Left ventricle myocardium superior (tissue), 1 donor: ENCODE results near the gene SAP30BP. TPM values are rescaled to one million over a fixed set of nuclear protein-coding genes. Genes with fewer than 3 reads are reported as not detected.

Experiments used
- ATAC-seq: fragments of 200-7000 bp; cut with Tn5 transposase; one replicate; pipeline ENCODE4 v1.9.1; 2020; ENCODE audit warnings: mild to moderate bottlenecking, moderate library complexity
- DNase-seq: peaks from one replicate; pipeline ENCODE4 v3.0.0-alpha.2; 2020
- intact Hi-C: fragments of 100-400 bp; cut with micrococcal nuclease; formaldehyde crosslinking; loops from one replicate; pipeline ENCODE4 v1.11.0; 2022
- total RNA-seq: library from RNA; stranded (reverse); fragmentation: NEBNext Ultra II Directional; extraction: Animal tissue kit (Norgen Biotek cat#: 25700); gene quantifications from one replicate; pipeline ENCODE4 v1.2.1, GENCODE V29; 2021
- donor health status: DM: no; HTN: yes; CAD: no; lungs with severe emphysema.

SAP30BP gene
- total RNA-seq, 1 donor from 2014 or later, result 47.8 TPM

DNA sequence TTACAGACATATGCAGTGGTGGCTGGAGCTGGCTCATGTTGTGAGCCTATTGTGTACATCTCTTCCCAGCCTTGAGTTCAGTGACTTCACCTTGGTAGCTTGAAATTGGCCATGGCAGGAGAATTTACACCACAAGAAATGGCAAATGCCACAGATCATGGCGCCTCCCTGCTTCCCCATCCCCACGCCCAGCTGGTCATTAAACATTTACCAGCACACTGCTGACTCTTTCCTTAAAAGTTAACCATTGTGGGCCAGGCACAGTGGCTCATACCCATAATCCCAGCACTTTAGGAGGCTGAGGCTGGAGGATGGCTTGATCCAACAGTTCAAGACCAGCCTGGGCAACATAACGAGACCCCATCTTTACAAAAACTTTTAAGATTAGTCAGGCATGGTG, 31.5 kb downstream of the SAP30BP start:
- intact Hi-C loops, result no loop called here
- ATAC-seq, result no peak
- DNase-seq, result no peak

DNA sequence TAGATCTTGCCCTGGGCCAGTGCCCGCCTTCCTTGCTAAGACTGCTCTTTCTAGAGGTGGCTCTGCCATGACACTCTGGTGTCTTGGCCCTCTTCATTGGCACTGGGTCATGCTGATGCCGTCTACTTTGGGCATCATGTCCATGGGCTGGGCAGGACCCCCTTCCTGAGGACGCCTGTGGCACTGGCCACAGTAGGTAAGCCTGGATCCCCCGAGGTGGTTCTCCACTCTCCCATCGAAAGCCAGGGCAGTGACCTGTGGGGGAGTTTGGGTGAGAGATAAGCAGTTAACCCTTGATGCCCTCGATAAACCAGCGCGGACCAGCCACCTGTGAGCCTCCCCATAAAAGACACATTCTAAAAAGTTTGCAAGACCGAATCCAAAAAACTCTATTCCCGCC, 34.1 kb downstream of the SAP30BP start:
- ATAC-seq, result no peak
- intact Hi-C loops, result no loop called here
- no peak for DNase-seq

DNA sequence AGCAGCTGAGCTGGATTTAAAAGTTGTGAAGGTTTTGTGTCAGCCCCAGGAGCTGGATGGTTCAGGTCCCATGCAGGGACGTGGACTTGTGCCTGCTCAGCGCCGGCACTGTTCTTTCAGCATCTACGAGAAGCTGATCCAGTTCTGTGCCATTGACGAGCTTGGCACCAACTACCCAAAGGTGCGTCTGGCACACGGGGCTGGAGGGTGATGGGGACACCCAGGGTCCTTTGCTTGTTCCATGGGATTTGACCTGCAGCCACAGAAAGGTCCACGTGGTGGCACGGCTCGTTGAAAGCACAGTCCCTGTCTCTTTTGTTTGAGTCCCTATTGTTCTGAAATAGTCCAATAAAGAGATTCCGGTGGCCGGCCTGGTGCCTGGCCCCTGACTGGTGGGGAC, 36.1 kb downstream of the SAP30BP start:
- peak; percentile 13 for DNase-seq

DNA sequence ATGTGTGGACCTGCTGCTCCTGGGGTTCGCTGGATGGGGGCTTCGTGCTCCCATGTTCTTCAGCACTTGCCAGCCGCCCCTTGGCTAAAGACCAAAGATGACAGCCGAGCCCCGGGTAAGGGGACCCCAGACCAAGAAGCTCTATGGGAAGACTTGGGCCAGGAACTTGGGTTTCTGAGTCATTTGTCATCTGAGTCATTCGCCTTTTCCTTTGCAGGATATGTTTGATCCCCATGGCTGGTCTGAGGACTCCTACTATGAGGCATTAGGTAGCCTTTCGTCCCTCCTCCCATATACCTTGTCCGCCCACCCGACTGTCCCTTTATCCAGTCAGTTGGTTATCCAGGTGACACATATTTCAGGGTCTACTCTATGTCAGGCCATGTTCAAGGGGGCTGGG, 36.5 kb downstream of the SAP30BP start:
- DNase-seq (peak; percentile 18), ATAC-seq (no peak)
- intact Hi-C loops, result no loop called here

More for the DNA sequence above, 36.1 kb downstream of the SAP30BP start:
- intact Hi-C loops, result no loop called here
- no peak for ATAC-seq

DNA sequence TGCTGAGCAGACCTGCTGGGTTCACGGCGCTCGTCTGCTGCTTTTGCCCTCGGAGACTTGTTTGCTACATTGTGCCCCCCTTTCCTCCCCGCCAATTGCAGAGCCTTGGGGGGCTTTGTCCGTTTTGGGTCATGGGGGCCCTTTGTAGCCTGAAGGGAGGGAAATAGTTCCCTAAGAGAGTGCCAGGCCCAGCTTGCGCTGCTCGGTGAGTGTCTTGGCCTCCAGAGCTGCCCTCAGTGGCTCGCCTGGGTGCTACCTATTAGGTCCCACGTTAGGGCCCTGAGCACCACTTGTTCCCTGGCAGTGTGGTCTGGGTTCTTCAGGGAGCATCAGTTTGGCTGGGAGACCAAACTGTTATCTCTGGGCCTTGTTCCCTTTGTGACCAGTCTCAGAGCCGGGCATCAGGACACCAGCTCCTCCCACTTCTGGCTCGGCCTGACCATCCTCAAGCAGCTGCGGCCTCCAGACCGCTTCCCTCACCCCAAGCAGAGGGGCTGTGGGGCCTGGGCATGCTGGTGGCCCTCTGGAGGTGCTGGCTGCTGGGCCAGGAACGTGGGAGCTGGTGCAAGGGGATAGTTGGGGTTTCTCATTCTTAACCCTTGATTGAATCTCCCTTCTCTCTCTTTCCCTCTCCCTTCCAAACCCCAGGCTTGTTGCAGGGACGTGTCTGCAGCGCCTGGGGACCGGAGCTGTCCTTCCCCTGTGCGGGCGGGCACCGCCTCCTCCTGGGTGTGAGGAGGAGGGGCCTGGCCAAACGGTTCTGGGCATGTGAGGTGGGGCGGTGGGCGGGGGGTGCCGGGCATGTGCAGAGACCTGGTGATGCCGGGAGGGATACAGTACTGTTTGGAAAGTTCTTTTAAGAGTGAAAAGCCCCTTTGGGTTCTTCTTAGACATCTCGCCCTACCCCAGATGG, 38.1 kb downstream of the SAP30BP start:
- peak; percentile 54 for DNase-seq
- ATAC-seq, result peak; percentile 73
- intact Hi-C loops, result no loop called here

DNA sequence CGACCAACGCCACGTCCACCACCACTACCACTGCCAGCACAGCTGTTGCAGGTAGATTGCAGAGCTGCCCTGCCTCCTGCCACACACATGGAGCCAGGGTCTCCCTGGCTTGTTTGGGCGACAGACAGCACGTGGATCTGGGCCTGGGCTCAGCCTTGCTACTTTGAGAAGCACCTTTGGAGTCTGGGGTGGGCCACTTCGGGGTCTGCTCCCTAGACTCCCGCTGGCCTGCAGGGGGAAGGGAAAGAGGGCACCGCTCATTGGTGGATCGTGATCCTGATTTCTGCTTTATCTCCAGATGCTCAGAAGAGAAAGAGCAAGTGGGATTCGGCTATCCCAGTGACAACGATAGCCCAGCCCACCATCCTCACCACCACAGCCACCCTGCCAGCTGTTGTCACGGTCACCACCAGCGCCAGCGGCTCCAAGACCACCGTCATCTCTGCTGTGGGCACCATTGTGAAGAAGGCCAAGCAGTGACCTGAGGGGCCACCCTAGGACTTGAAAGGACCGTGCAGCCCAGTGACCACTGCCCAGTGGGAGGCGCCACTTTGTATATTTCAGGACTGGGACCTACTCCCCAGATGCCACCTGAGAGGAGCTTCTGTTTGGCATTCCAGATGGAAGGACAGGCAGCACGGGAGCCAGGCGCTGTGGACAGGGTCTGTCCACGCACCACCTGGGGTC, 39.0 kb downstream of the SAP30BP start:
- DNase-seq, result peak; percentile 29
- intact Hi-C loops, result no loop called here
- ATAC-seq, result no peak

DNA sequence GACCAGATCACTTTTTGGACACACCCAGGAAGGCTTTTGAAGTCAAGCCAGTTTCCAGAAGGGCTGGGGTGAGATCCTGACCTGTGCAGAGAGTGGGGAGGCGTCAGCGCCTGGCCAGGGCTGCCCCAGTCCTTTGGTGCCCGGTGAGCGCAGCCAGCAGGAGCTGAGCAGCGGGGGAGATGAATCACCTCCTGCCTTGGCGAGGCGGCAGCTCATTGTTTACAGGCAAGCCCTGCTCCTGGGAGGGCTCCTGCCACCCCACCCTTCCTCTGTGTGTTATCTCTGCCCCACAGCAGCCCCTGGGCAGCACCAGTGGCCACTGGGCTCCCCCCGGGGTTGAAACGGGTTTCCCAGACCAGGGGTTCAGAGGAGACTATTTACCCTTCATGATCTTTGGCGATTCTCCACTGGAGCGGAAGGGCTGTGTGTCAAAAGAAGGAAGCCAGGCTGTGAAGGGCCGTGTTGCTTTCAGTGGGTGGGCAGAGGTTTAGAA, 40.0 kb downstream of the SAP30BP start:
- intact Hi-C loops, result no loop called here
- ATAC-seq (peak; percentile 49), DNase-seq (peak; percentile 60)

DNA sequence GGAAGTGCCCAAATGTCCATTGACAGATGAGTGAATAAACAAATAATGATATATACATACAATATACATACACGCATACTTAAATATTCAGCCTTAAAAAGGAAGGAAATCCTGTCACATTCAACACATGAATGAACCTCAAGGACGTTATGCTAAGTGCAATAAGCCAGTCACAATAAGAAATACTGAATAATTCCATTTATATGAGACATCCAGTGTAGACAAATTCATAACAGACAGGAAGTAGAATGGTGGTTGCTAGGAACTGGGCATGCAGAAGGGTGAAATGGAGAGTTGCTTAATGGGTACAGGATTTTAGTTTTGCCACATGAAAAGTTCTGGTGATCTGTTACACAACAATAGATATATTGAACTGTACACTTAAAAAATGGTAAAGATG, 45.3 kb downstream of the SAP30BP start:
- DNase-seq, result no peak
- intact Hi-C loops, result no loop called here
- ATAC-seq, result no peak

DNA sequence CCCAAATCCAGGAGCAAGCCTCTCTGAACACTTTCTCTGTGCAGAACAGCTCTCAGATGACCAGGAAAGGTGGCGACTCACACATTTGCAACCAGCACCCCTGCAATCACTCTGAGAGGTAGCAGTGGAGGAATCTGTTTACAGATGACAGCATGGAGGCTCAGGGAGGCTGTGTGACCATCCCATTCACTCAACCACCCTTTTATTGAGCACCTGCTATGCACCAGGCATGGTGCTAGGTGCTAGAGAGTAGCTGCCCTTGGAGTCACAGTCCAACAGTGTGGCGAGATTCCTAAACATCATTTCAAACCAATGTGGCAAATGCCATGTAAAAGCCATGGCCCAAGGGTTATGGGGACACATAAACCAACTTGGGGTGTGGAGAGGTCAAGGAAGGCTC, 52.6 kb downstream of the SAP30BP start:
- ATAC-seq, result no peak
- intact Hi-C loops, result no loop called here
- DNase-seq, result no peak

DNA sequence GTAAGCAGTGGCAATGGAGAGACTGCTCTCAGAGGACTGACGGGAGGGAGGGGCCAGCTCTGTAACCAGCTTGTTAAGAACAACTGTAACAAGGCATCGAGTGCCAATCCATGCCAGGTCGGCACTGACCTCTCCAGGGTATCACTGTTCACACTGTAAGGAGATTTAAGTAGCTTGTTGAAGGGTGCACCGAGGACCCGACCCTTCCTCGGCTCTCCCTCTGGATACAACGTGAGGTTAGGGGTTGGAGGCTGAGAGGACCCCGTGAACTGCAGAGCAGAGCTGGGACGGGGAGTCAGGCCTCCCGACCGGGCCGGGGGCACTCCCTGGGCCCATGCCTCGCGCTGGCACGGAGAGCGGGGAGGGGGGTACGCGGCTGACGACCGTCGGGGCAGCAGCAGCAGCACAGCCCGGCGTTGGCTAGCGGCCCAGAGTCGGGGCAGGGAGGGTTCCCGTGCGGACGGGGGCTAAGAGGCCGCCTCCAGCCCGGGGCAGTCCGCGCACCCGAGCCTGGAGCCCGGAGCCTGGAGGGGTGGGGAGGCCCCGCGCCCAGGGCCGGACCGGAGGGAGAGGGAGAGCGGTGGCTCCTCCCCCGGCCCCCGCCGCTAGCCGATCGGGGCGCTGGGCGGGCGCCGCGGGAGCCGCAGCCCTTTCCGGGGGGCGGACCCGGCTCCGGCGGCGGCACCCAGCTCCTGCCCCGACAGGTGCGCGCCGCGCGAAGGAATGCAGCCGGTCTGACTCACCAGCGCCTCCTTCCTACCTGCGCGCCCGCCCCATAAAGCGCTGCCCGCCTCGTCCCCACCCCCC, 53.7 kb downstream of the SAP30BP start, which contains the start of gene ITGB4:
Gene ITGB4, plus strand, starts transcription at position 804 of the 807 bp plus-strand sequence. CDS start 3,245 bp downstream, outside the sequence.
- peak; percentile 73 for ATAC-seq
- peak; percentile 63 for DNase-seq
- intact Hi-C loops, result no loop called here

DNA sequence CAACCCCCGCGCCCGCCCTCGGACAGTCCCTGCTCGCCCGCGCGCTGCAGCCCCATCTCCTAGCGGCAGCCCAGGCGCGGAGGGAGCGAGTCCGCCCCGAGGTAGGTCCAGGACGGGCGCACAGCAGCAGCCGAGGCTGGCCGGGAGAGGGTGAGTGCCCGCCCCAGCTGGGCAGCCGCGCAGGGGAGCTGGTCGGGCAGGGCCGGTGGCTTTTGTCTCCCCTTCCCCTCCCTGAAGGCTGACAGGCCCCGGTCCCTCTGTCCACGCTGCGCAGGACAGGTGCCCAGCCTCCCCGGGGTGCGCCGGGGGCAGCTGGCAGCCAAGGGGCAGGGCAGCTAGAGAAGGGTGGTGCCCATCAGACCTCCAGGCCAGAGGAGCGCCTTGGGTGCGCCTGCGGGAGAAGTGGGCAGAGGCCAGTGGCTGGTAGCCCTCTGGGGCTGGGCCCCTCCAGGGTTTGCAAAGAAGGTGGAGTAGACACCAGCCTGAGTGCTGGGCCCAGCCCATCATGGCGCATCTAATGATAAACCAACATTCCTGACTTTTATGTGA, 54.4 kb downstream of the SAP30BP start:
- DNase-seq (no peak), ATAC-seq (peak; percentile 9)
- intact Hi-C loops, result no loop called here

DNA sequence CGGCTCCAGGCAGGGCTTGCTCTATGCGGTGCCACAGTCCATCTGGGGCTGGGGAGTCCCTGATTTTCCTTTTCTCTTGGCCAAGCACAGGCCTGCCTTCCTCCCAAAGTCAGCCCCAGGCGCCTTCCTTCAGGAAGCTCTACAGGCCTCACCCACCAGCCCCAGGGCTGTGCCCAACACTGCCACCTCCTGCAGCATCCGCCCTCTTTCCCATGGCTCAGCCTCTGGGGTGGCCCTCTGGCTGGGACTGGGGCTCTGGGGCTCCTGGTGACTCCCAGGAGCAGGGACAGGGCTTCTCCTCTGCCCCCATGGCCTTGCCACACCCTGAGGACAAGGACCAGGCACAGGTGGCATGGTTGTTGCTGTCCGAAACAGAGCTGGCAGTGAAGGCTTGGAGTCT, 54.9 kb downstream of the SAP30BP start:
- intact Hi-C loops, result no loop called here
- DNase-seq, result no peak
- peak; percentile 40 for ATAC-seq

DNA sequence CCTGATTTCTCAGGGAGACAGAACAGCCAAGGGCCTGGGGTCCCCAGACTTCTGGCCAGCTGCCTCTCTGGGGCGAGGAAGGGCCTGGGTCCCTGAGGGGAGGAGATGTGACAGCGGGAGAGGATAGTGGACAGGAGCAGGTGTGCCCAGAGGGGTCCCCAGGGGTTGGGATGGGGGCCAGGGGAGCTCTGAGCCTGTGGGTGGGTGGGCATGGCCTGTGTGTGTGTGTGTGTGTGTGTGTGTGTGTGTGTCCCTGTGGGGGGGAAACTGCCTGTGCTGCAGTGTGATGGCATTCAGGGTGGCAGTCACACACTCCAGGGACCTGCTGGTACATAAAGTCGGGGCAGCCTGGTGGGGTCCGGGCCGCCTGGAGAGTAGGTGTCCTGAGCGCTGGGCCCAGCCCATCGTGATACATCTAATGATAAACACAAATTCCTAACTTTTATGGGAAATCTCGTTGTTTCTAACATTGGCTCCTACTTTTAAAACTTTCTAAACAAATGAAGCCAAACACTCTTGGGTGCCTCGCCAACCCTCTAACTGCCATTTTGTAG, 55.5 kb downstream of the SAP30BP start:
- DNase-seq (no peak), ATAC-seq (no peak)
- intact Hi-C loops, result no loop called here

DNA sequence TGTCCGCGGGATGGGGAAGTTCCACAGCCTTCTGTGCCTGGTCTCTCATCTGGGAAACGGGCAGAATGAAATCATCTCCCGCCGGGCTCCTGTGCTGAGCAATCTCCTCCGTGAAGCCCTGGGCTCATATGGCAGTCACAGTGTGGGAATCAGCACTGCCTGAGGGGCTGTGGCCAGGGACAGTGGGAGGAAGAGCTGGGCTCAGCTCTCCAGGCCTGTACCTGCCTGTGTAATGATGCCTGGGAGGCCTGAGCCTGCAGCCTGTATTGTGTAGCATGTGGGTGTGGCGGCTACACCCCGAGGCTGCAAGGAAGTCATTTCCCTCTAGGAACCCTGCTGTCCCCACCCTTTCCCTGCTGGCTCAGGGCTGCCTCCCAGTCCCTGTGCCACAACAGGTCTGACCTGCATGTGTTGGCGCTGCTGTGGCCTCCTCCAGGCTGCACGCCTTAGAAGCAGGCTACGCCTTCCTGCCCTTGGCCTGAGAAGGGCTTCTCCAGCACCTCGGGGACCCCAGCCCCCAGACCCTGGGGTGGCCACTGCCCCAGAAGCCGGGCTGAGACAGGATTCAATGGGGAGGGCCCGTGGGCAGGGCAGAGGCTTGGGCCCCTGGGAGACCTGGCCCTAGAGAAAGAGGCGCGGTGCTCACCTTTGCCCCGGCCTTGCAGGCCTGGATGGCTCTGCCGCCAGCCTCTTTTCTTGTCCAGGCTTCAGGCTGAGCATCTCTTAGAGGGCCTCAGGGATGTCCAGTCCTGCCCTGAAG, 56.2 kb downstream of the SAP30BP start:
- ATAC-seq (peak; percentile 55), DNase-seq (no peak)
- intact Hi-C loops, result no loop called here

DNA sequence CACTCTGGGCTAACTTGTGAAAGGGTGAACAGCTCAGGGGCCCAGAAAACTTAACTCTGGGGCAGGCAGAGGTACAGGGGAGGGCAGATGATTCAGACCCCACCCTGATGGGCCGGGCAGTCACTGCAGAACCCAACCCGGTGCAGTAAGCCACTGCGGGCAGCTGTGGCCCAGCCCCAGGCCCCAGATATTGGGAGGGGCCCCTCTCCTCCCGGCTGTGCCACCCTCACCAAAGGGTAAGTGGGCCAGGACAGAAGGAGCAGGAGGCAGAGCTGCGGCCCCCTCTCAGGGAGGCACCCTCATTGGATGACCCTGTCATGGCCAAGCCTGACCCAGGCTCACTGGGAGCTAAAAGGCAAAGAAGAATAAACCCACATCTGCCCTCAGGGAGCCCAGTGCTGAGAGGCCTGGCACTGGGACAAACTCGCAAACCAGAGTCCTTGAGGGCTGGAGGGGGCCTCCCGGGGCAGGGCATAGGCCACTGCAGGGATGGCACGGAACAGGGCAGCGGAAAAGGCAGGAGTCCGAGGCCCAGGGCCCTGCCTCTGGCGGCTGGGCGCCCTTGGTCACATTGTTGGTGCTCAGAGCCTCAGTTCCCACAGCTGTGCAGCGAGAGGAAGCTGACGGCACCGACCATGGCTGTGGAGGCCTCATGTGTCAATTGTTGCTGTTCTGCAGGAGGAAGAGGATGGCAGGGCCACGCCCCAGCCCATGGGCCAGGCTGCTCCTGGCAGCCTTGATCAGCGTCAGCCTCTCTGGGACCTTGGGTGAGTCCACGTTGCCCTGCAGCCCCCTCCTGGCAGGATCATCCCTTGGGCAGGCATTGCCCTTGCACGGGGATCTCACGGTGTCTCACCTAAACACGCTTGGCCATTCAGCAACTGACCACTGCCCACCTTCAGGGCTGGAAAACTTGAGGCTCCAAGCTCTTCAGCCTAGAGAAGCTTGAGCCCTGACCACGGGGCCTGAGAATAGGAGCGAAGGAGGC, 57.2 kb downstream of the SAP30BP start:
- ATAC-seq (no peak), DNase-seq (no peak)
- intact Hi-C loops, result no loop called here

DNA sequence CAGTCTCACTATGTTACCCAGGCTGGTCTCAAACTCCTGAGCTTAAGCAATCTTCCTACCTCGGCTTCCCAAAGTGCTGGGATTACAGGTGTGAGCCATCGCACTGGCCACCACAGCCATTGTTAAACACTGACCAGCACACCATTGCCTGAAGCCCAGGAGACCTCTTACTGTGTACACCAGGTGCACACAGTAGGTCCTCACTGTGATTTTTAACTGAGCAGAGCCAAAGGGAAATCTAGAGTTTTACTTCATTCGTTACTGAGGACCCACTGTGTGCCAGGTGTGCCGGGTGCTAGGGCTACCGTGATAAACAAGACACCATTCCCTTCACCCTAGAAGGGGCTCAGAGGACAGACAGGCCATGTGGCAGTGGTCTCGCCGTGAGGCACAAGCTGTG, 58.4 kb downstream of the SAP30BP start:
- intact Hi-C loops, result no loop called here
- DNase-seq (no peak), ATAC-seq (no peak)

DNA sequence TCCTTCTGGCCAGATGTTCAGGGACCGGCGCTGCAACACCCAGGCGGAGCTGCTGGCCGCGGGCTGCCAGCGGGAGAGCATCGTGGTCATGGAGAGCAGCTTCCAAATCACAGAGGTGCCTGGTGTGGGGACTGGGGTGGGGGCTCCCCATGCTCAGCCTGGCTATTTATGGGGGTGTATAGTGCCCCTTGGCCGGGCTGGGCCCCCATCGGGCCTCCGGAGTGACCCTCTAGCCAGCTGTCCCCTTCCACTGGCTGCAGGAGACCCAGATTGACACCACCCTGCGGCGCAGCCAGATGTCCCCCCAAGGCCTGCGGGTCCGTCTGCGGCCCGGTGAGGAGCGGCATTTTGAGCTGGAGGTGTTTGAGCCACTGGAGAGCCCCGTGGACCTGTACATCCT, 60.3 kb downstream of the SAP30BP start:
- DNase-seq, result no peak
- ATAC-seq, result no peak
- intact Hi-C loops, result no loop called here
